ENCODE results near the gene CYP2A7.

- no peak for TF ChIP-seq CTCF (IDR thresholded peaks at IDR 0.05; ENCODE audit: poor library complexity, severe bottlenecking)
- no peak for TF ChIP-seq MXI1 (conservative IDR thresholded peaks at IDR 0.05; ENCODE audit: poor library complexity, severe bottlenecking)
- no peak for TF ChIP-seq TAF1 (IDR thresholded peaks at IDR 0.05; ENCODE audit: low read depth)
- no peak for TF ChIP-seq REST (IDR thresholded peaks at IDR 0.05; ENCODE audit: borderline replicate concordance)
- no peak for TF ChIP-seq EZH2 (IDR thresholded peaks at IDR 0.05; ENCODE audit: borderline replicate concordance, insufficient read depth, low read length, poor library complexity, severe bottlenecking)
- TF ChIP-seq POLR2AphosphoS5 (IDR thresholded peaks at IDR 0.05), result no peak
These were observed 54.4 kb downstream of the CYP2A7 start for GRCh38 chr19:40827386-40828247.

Measured in neural cell (in vitro differentiated cells).